HepG2 (cell line): ENCODE data around the gene CDR2L. TPM values are rescaled to one million over a fixed set of nuclear protein-coding genes. Genes with fewer than 3 reads are reported as not detected.
A peak's percentile ranks its signal among the peaks of the same experiment; 100 is the strongest.

ENCODE experiments used
- AHR ChIP-seq: IDR thresholded peaks from 2 replicates; pipeline ENCODE4 v1.6.1; 2018; ENCODE audit warnings: missing genetic modification reagents, missing compliant biosample characterization
- ATF3 ChIP-seq: sonication (generic); formaldehyde crosslinking; IDR thresholded peaks from 2 replicates; pipeline ENCODE4 v1.4.0; 2020; ENCODE audit warnings: missing genetic modification reagents
- DMTF1 ChIP-seq: sonication (generic); formaldehyde crosslinking; IDR thresholded peaks from 2 replicates; pipeline ENCODE4 v1.4.0; 2020; ENCODE audit warnings: mild to moderate bottlenecking, missing genetic modification reagents
- FOXP4 ChIP-seq: sonication (generic); formaldehyde crosslinking; IDR thresholded peaks from 2 replicates; pipeline ENCODE4 v1.4.0; 2020; ENCODE audit warnings: missing genetic modification reagents
- IRX3 ChIP-seq: sonication (generic); formaldehyde crosslinking; IDR thresholded peaks from 2 replicates; pipeline ENCODE4 v1.8.1; 2023; ENCODE audit warnings: mild to moderate bottlenecking, low read depth, missing genetic modification reagents, borderline replicate concordance
- PRPF4 ChIP-seq: fragments of 200-400 bp; formaldehyde crosslinking; IDR thresholded peaks from 2 replicates; pipeline ENCODE4 v1.6.1; 2016; ENCODE audit warnings: low read length, low read depth; ENCODE audit not compliant: poor library complexity, severe bottlenecking
- SNAPC2 ChIP-seq: sonication (generic); formaldehyde crosslinking; IDR thresholded peaks from 2 replicates; pipeline ENCODE4 v1.8.1; 2022; ENCODE audit warnings: mild to moderate bottlenecking, missing genetic modification reagents
- UBTF ChIP-seq: sonication (generic); formaldehyde crosslinking; IDR thresholded peaks from 2 replicates; pipeline ENCODE4 v1.4.0; 2020; ENCODE audit warnings: mild to moderate bottlenecking, missing genetic modification reagents
- ZC3H13 ChIP-seq: sonication (generic); formaldehyde crosslinking; IDR thresholded peaks from 2 replicates; pipeline ENCODE4 v1.8.1; 2023; ENCODE audit warnings: mild to moderate bottlenecking, missing genetic modification reagents, moderate library complexity
- ZKSCAN1 ChIP-seq: fragments of 150-350 bp; IDR thresholded peaks from 2 replicates; pipeline ENCODE4 v1.6.1; 2014; ENCODE audit warnings: low read length
- ZNF407 ChIP-seq: sonication (generic); formaldehyde crosslinking; IDR thresholded peaks from one replicate; pipeline ENCODE4 v1.5.1; 2020; ENCODE audit warnings: mild to moderate bottlenecking, missing genetic modification reagents; ENCODE audit errors: not compliant biosample characterization
- ZNF432 ChIP-seq: sonication (generic); formaldehyde crosslinking; IDR thresholded peaks from 2 replicates; pipeline ENCODE4 v1.5.0; 2020; ENCODE audit warnings: missing genetic modification reagents, mild to moderate bottlenecking, borderline replicate concordance
- polyA plus RNA-seq, 8 experiments: library from polyadenylated mRNA; depleted of rRNA in 3 of 8; stranded (reverse) in 7 of 8; unstranded in 1 of 8; fragments of >200 nt; fragmentation: Illumina TruSeq in 4 of 8; extraction: Trizol in 4 of 8; gene quantifications; 2 replicates each; pipeline versions ENCODE4 v1.2.1 to v1.2.3, GENCODE V29; 2011 to 2016; ENCODE audit warnings: low read depth in 4 of 8, missing spikeins in 1 of 8, mixed read lengths in 1 of 8; ENCODE audit not compliant: insufficient read depth in 1 of 8
- total RNA-seq, 5 experiments: library from RNA; depleted of rRNA; stranded (reverse); fragments of >200 nt; fragmentation: Illumina TruSeq; extraction: Trizol; gene quantifications; 2 replicates each; pipeline ENCODE4 v1.2.3, GENCODE V29; 2016; ENCODE audit warnings: low read depth in 1 of 5

CDR2L gene
- total and polyA plus RNA-seq, 2 of the 13 experiments (the other 11 are each of a cell fraction or from before 2014, with no cell fraction given) = 1.9 to 2.1 TPM

GRCh38 chr17:75046407-75047289 lies 59.2 kb downstream of the CDR2L start, which contains the start of the genes ATP5PD and KCTD2 (continued):
- peak; percentile 84 for TF ChIP-seq ZNF407 (CRISPR knock-in tag)
- 0 out of 2 replicates have a peak, but pooled peaks have one; percentile 77 for TF ChIP-seq ZC3H13 (CRISPR knock-in tag)
- TF ChIP-seq DMTF1 (CRISPR knock-in tag) = no peak
- TF ChIP-seq AHR (CRISPR knock-in tag) = peak; percentile 73
- 0 out of 2 replicates have a peak, but pooled peaks have one; percentile 1 for TF ChIP-seq SNAPC2
- TF ChIP-seq ZKSCAN1 = no peak; the same call in 1 of the 2 replicates
- TF ChIP-seq IRX3 (CRISPR knock-in tag) = no peak
- TF ChIP-seq PRPF4 = no peak
- peak; percentile 91 for TF ChIP-seq UBTF (CRISPR knock-in tag)
- TF ChIP-seq ATF3 (CRISPR knock-in tag) = no peak
- no peak for TF ChIP-seq ZNF432 (CRISPR knock-in tag)
- TF ChIP-seq FOXP4 (CRISPR knock-in tag) = no peak; the same call in 1 of the 2 replicates
